HG03432 (cell line): ENCODE measurements around the gene FRG1.
A peak's percentile ranks its signal among the peaks of the same experiment; 100 is the strongest.
"Not testable (repeated sequence)": the region's sequence is repeated elsewhere in the genome, so short reads cannot be mapped to it uniquely, and the experiment has no call there.

ENCODE experiments used
- ATAC-seq: cut with Tn5 transposase; IDR thresholded peaks from one replicate; pipeline ENCODE4 v1.9.1; 2021; ENCODE audit warnings: mild to moderate bottlenecking, moderate library complexity; ENCODE audit not compliant: unreplicated experiment

FRG1 gene

GRCh38 chr4:189940178-189941004, at the start of gene FRG1:
FRG1 (plus strand) TSS chr4:189940872; CDS start chr4:189941010, 138 bp downstream.
- ATAC-seq: peak; percentile 100

DNA sequence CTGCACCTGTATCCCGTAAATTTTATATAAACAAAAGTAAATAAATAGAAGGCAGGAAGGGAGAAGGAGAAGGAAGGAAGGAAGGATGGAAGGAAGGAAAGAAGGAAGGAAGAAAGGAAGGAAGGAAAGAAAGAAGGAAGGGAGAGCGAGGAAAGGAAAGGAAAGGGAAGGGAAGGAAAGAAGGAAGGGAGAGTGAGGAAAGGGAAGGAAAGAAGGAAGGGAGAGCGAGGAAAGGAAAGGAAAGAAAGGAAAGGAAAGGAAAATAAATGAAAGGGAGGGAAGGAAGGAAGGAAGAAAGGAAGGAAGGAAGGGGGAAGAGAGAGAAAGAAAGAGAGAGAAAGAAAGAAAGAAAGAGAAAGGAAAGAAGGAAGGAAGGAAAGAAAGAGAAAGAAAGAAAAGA, 43.0 kb upstream of the FRG1 start:
- ATAC-seq: no peak

DNA sequence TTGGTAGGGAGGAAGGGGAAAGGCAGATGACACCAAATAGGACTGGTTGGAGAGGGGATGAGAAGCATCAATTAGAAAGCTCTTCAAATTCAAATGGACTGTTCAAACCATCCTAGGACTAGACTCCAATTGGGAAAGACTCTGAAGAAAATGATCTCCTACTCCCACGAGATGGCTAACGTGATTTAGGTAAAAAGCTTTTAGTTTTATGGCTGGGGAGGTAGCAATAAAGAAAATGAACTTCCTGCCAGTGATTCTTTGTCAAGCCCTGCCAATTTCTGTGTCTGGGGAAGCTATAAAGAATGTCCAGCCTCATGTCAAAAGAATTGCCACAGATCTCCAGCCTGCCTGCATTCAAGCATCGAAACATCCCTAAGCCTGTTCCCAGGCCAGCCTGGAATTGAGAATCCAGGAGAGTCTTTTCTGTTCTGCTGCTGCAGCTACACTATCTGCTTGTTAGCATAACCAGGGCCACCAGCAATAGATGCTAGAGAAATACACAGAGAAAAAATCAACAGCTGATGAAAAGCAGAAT, 41.1 kb upstream of the FRG1 start:
- ATAC-seq: not testable (repeated sequence)

GRCh38 chr4:189904420-189905027, 36.1 kb upstream of the FRG1 start:
- peak; percentile 93 for ATAC-seq

DNA sequence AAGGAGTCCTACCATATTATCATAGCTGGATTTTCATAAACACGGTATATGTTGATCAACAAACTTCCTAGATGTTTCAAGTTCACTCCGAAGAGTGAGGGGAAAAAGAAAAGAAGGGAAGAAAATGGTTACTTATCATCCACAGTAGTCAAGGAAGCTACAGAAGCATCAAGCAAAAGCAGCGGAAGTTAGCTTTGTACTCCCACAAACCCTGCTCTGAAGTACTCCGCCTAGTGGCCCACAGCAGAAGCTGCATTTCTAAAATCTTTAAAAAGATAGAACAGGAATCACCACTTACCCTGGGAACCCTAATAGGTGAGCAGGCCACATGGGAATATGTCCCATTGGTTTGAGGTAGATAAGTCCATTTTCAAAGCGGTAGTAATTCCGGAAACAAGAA, 28.5 kb upstream of the FRG1 start:
- ATAC-seq: no peak

DNA sequence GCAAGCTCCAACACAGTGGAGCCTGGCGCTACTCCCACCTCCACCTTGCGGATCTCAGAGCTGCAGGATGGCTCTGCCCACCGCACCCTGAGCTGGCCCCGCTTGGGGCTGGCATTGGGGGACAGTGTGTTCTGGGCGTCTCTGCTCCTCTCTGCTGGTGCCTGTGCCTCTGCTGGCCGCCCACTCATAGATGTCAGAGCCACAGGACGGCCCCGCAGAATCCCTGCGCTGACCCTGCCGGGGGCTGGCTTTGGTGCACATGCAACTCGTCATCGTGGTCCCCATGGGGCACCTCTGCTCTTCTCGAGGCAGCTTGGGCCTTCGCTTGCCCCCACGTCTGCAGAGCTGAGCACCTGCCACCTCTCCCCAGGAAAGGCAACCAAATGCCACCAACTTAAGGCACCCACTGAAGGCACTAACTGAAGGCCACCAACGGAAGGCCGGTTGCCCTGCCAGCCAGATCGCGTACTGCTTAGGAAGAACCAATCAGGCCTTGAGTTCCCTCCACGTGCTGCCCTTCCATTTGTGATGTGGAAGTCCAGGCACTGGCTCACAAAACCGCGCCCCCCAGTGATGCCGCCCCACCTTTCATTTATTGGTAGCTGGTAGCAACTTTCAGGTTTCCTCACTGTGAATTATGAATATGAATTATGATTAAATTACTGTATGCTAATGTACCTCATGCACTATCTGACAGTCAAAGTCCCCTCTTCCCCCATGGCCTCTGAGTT, 23.3 kb upstream of the FRG1 start:
- ATAC-seq: no peak

GRCh38 chr4:189921058-189921457, 19.6 kb upstream of the FRG1 start:
- no peak for ATAC-seq

GRCh38 chr4:189926742-189927141, 13.9 kb upstream of the FRG1 start:
- not testable (repeated sequence) for ATAC-seq

- ATAC-seq: peak; percentile 53
These were observed 356 bp downstream of the FRG1 start for GRCh38 chr4:189941005-189941450.

DNA sequence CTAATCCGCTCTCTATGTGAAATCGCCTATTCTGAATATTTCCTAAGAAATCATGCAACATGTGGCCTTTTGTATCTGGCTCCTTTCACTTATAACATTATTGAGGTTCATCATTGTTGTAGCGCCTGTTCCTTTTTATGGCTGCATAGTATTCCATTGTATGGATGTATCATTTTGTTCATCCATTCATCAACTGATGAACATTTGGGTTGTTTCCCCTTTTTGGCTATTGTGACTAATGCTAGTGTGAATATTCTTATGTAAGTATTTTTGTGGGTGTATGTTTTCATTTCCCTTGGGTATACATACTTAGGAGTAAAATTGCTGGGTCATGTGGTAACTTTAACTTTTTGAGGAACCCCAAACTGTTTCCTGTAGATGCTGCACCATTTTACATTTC, 1.7 kb downstream of the FRG1 start:
- ATAC-seq: not testable (repeated sequence)

DNA sequence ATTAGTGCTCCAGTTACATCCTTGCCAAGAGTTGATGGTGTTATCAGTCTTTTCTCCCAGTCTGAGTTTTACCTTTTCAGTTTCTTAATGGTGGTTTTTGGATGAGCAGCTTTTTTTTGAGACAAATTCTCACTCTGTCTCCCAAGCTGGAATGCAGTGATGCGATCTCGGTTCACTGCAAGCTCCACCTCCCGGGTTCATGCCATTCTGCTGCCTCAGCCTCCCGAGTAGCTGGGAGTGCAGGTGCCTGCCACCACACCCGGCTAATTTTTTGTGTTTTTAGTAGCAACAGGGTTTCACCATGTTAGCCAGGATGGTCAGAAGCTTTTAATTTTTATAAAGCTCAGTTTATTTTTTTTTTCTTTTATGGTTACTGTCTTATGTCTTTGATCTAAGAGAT, 3.4 kb downstream of the FRG1 start:
- not testable (repeated sequence) for ATAC-seq

GRCh38 chr4:189946906-189947305, 6.2 kb downstream of the FRG1 start:
- not testable (repeated sequence) for ATAC-seq

DNA sequence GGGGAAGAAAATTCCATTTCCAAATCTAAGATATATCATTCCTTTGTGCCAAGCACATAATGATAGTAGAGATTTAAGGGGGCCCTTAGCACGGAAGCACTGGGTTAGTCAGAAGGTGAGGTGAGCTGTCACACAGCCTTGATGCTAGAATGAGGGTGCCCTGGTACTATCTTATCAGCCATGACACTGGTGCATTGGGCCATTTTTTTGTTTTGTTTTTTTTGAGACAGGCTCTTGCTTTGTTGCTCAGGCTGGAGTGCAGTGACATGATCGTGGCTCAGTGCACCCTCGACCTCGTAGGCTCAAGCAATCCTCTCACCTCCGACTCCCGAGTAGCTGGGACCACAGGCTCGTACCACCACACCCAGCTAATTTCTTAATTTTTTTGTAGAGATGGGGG, 7.8 kb downstream of the FRG1 start:
- not testable (repeated sequence) for ATAC-seq

DNA sequence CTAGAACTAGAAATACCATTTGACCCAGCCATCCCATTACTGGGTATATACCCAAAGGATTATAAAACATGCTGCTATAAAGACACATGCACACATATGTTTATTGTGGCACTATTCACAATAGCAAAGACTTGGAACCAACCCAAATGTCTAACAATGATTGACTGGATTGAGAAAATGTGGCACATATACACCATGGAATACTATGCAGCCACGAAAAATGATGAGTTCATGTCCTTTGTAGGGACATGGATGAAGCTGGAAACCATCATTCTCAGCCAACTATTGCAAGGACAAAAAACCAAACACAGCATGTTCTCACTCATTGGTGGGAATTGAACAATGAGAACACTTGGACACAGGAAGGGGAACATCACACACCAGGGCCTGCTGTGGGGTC, 28.6 kb downstream of the FRG1 start:
- not testable (repeated sequence) for ATAC-seq

GRCh38 chr4:189973646-189974045, 33.0 kb downstream of the FRG1 start:
- no peak for ATAC-seq

DNA sequence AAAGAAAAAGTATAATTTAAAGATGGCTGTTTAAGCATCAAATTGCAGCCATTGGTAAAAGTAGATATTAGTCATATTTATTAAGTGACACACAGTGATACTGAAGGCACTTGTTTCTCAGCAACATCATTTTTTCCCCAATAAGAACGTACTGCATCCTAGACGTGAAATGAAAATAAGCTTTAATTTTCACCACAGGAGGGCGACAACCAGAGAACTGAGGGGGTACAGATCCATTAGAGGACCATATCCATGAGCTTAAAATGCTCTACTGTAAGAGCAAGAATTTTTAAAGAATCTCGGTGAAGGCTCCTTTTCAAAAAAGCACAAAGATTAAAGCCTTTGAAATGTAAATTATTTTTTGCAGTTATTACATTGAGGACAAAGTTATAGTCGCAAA, 33.4 kb downstream of the FRG1 start:
- ATAC-seq: no peak

GRCh38 chr4:189979196-189980047, 38.8 kb downstream of the FRG1 start:
- ATAC-seq: no peak

DNA sequence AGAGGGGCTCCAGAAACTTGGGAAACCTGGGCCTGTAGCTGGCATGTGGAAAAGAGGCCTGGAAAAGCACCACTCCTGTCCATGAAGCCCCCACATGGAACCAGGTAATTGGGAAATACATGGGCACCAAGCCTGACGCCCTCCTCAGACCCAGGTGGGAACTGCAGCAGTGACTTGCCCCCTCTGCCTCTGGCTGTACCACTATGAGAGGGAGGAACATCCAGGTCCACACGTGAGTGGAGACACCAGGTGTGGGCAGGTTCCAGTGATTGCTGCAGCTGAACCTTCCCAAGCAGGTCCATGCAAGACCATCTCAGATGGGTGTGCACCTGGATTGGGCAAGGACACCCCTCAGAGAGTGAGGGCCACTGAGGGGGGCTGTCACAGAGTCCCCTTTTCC, 39.6 kb downstream of the FRG1 start:
- not testable (repeated sequence) for ATAC-seq

DNA sequence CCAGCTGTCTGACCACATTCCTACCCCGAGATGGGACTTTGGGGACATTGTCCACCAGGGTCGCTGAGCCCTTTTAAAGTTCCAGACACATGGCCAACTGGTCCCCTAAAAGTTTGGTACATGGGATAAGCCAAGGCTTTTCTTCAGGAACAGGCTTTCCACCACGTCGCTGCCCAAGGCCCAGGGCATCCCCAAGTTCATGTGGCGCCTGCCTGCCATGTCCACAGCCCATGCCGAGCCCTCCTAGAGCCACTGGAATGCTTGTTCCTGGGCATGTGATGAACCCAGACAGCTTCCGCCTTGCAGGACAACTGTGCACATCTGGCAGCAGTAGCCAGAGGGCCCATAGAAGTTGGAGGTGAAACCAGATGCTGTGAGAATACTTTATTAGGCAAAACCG, 41.3 kb downstream of the FRG1 start:
- no peak for ATAC-seq

- ATAC-seq: not testable (repeated sequence)
These were observed 43.3 kb downstream of the FRG1 start for GRCh38 chr4:189983916-189984526.
